Measurements from ENCODE around the gene SLX9. TPM values are rescaled to one million over a fixed set of nuclear protein-coding genes. Genes with fewer than 3 reads are reported as not detected.

The SLX9 gene
- total RNA-seq, 1 experiment from 2014 or later: 74.3 TPM

DNA sequence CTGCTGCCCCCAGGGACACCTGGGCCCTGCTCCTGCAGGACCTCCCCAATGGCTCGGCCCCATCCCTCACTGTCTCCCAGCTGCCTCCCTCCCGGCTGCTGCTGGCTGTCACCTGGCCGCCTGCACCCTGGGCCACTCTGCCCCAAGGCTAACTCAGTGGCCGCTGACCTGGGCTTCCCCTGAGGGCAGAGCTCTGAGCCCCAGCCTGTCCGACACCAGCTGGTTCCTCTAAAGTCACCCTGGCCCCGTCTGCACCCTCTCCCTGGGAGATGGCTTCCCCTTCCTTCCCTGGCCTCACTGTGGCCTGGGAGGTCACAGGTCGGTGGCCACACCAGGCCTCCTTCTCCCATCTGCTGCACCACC lies 34.1 kb upstream of the SLX9 start:
- Histone ChIP-seq H2BK5ac (ENCODE audit: insufficient read length, low read length) (no peak overlapping the region), H2BK20ac (ENCODE audit: low read depth, low read length, poor library complexity, severe bottlenecking) (no peak overlapping the region), H2AFZ (ENCODE audit: low read length) (no peak overlapping the region), H3K14ac (ENCODE audit: insufficient read depth, low read length) (no peak overlapping the region), H3K27ac (ENCODE audit: insufficient read length, low read depth, low read length) (no peak overlapping the region), H2BK12ac (ENCODE audit: insufficient read length, low read depth, low read length) (no peak overlapping the region), H3K27me3 (ENCODE audit: insufficient read depth, low read length) (no peaks in the 10 kb centered on the region), H3K4ac (ENCODE audit: low read depth, low read length) (no peak overlapping the region), H3K18ac (ENCODE audit: insufficient read length, low read depth, low read length) (no peak overlapping the region), H4K91ac (ENCODE audit: insufficient read length, low read depth, low read length) (no peak overlapping the region), H4K5ac (ENCODE audit: insufficient read length, low read depth, low read length) (no peak overlapping the region), H3K4me2 (ENCODE audit: insufficient read depth, insufficient read length, low read length) (no peak overlapping the region), H3K23me2 (ENCODE audit: insufficient read length, low read depth, low read length, poor library complexity, severe bottlenecking) (no peaks in the 10 kb centered on the region), H3K23ac (ENCODE audit: insufficient read length, low read depth, low read length) (no peak overlapping the region), H3K4me1 (ENCODE audit: insufficient read depth, low read length) (no peaks in the 10 kb centered on the region), H3K9ac (ENCODE audit: extremely low read depth, insufficient read length, low read length) (no peak overlapping the region), H3K56ac (ENCODE audit: insufficient read length, low read depth, low read length) (no peak overlapping the region), H3K9me3 (ENCODE audit: control insufficient read depth, low read depth, low read length) (no peaks in the 10 kb centered on the region), H2AK5ac (ENCODE audit: insufficient read length, low read length) (no peak overlapping the region), H3T11ph (ENCODE audit: low read length) (no peak overlapping the region), H4K8ac (replicated peaks; ENCODE audit: insufficient read length, low read depth, low read length) (no peak overlapping the region), H3K79me2 (ENCODE audit: insufficient read depth, low read length) (no peaks in the 10 kb centered on the region), H2BK120ac (ENCODE audit: low read depth, low read length, poor library complexity, severe bottlenecking) (no peak overlapping the region), H4K20me1 (ENCODE audit: control insufficient read depth, insufficient read depth, insufficient read length) (peaks cover 6% of the 10 kb centered on the region), H2BK15ac (ENCODE audit: low read depth, low read length) (no peak overlapping the region), H3K79me1 (ENCODE audit: insufficient read depth, low read depth, low read length, poor library complexity, severe bottlenecking) (no peaks in the 10 kb centered on the region)
- Mint-ChIP-seq H3K36me3 (ENCODE audit: insufficient read depth in 1 of 3, low read depth in 3 of 3) (no peaks in the 10 kb centered on the region), H3K4me1 (peaks cover 0 to 12% of the 10 kb centered on the region in 2 experiments; a peak in 2 of 4 replicates), H3K27ac (no peak overlapping the region), H3K4me3 (no peak overlapping the region), H3K27me3 (ENCODE audit: low read depth) (peaks cover 8% of the 10 kb centered on the region), H3K9me3 (no peaks in the 10 kb centered on the region; a peak in 3 of 5 replicates)
- DNase-seq: no peak
- no CpG with 5 or more reads among the region's 7 CpGs for WGBS (ENCODE audit: extremely low coverage, insufficient read length, low lambda C conversion rate)
- TF ChIP-seq, protein P1, sequence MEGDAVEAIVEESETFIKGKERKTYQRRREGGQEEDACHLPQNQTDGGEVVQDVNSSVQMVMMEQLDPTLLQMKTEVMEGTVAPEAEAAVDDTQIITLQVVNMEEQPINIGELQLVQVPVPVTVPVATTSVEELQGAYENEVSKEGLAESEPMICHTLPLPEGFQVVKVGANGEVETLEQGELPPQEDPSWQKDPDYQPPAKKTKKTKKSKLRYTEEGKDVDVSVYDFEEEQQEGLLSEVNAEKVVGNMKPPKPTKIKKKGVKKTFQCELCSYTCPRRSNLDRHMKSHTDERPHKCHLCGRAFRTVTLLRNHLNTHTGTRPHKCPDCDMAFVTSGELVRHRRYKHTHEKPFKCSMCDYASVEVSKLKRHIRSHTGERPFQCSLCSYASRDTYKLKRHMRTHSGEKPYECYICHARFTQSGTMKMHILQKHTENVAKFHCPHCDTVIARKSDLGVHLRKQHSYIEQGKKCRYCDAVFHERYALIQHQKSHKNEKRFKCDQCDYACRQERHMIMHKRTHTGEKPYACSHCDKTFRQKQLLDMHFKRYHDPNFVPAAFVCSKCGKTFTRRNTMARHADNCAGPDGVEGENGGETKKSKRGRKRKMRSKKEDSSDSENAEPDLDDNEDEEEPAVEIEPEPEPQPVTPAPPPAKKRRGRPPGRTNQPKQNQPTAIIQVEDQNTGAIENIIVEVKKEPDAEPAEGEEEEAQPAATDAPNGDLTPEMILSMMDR (conservative IDR thresholded peaks at IDR 0.05): no peak
